Calu3 (cell line): Measurements from ENCODE around the gene MREG. TPM values are rescaled to one million over a fixed set of nuclear protein-coding genes. Genes with fewer than 3 reads are reported as not detected.

Experiments
- BruUV-seq: library from RNA; stranded (reverse); fragments of 400-500 nt; replicated peaks from 2 replicates; lab custom pipeline; 2021; lab: Mats Ljungman, UMichigan
- CTCF ChIA-PET: fragments of 300-600 bp; sonication (Branson Sonifier 250); formaldehyde crosslinking; loops from one replicate; lab custom pipeline; 2022; ENCODE audit warnings: antibody characterized with exemption; lab: Charles Lee
- DNase-seq: peaks from one replicate; pipeline ENCODE4 v3.0.0; 2022
- H3K27ac Mint-ChIP-seq: one replicate; pipeline ENCODE4 v1.8.0; 2022; ENCODE audit warnings: mixed read lengths; ENCODE audit not compliant: unreplicated experiment
- H3K27me3 Mint-ChIP-seq: one replicate; pipeline ENCODE4 v1.8.0; 2022; ENCODE audit warnings: mixed read lengths; ENCODE audit not compliant: unreplicated experiment
- H3K36me3 Mint-ChIP-seq: one replicate; pipeline ENCODE4 v1.8.0; 2022; ENCODE audit warnings: mild to moderate bottlenecking, moderate library complexity, mixed read lengths; ENCODE audit not compliant: insufficient read depth, unreplicated experiment
- H3K4me1 Mint-ChIP-seq: one replicate; pipeline ENCODE4 v1.8.0; 2022; ENCODE audit warnings: mild to moderate bottlenecking, low read depth, mixed read lengths; ENCODE audit not compliant: unreplicated experiment
- H3K4me3 Mint-ChIP-seq: one replicate; pipeline ENCODE4 v1.8.0; 2022; ENCODE audit warnings: mild to moderate bottlenecking, low read depth, moderate library complexity, mixed read lengths; ENCODE audit not compliant: unreplicated experiment
- H3K9me3 Mint-ChIP-seq: one replicate; pipeline ENCODE4 v1.8.0; 2022; ENCODE audit warnings: low read depth, mixed read lengths; ENCODE audit not compliant: unreplicated experiment
- CTCF ChIP-seq: fragments of 200-600 bp; IDR thresholded peaks from one replicate; pipeline ENCODE4 v1.8.0; 2022; ENCODE audit warnings: antibody characterized with exemption; ENCODE audit not compliant: unreplicated experiment
- intact Hi-C: fragments of 100-400 bp; cut with micrococcal nuclease; formaldehyde crosslinking; loops from one replicate; pipeline ENCODE4 v1.10.0; 2022; ENCODE audit not compliant: unreplicated experiment
- total RNA-seq: library from RNA; stranded (reverse); gene quantifications from 2 replicates; pipeline ENCODE4 v1.2.3, GENCODE V29; 2022

Gene MREG
- total RNA-seq, 1 experiment from 2014 or later, result 29.7 TPM

GRCh38 chr2:215907147-215907546 lies 106.2 kb downstream of the MREG start:
- Mint-ChIP-seq H3K9me3 (no peaks in the 10 kb centered on the region), H3K27ac (no peak overlapping the region), H3K4me3 (no peak overlapping the region), H3K27me3 (no peaks in the 10 kb centered on the region), H3K36me3 (no peaks in the 10 kb centered on the region), H3K4me1 (no peaks in the 10 kb centered on the region)
- no TSS peak for BruUV-seq
- DNase-seq, result no peak
- TF ChIP-seq CTCF, result no peak
- intact Hi-C loops, result no loop called here
- CTCF ChIA-PET, result no interaction called here

- no peaks in the 10 kb centered on the region for H3K9me3 Mint-ChIP-seq
- H3K4me1 Mint-ChIP-seq, result no peaks in the 10 kb centered on the region
- H3K36me3 Mint-ChIP-seq, result no peaks in the 10 kb centered on the region
- no peaks in the 10 kb centered on the region for H3K27me3 Mint-ChIP-seq
- BruUV-seq, result no TSS peak
- no peak overlapping the region for H3K27ac Mint-ChIP-seq
- no peak for DNase-seq
- CTCF ChIA-PET, result no interaction called here
- H3K4me3 Mint-ChIP-seq, result no peak overlapping the region
- intact Hi-C loops, result no loop called here
- TF ChIP-seq CTCF, result no peak
Observed at GRCh38 chr2:215906458-215906857, 106.9 kb downstream of the MREG start.

- H3K27ac Mint-ChIP-seq, result no peak overlapping the region
- TF ChIP-seq CTCF, result no peak
- no peaks in the 10 kb centered on the region for H3K27me3 Mint-ChIP-seq
- H3K4me1 Mint-ChIP-seq, result no peaks in the 10 kb centered on the region
- intact Hi-C loops, result no loop called here
- no peaks in the 10 kb centered on the region for H3K9me3 Mint-ChIP-seq
- no peaks in the 10 kb centered on the region for H3K36me3 Mint-ChIP-seq
- no peak for DNase-seq
- BruUV-seq, result no TSS peak
- H3K4me3 Mint-ChIP-seq, result no peak overlapping the region
- CTCF ChIA-PET, result no interaction called here
Observed at GRCh38 chr2:215905691-215906090, 107.7 kb downstream of the MREG start.

GRCh38 chr2:215904101-215904500 lies 109.2 kb downstream of the MREG start:
- H3K36me3 Mint-ChIP-seq, result no peaks in the 10 kb centered on the region
- no peaks in the 10 kb centered on the region for H3K4me1 Mint-ChIP-seq
- no TSS peak for BruUV-seq
- no peak for TF ChIP-seq CTCF
- no peak for DNase-seq
- H3K4me3 Mint-ChIP-seq, result no peak overlapping the region
- CTCF ChIA-PET, result no interaction called here
- H3K27me3 Mint-ChIP-seq, result no peaks in the 10 kb centered on the region
- no peaks in the 10 kb centered on the region for H3K9me3 Mint-ChIP-seq
- intact Hi-C loops, result no loop called here
- H3K27ac Mint-ChIP-seq, result no peak overlapping the region
